A172 (cell line): ENCODE data around the gene PEX14. TPM values are rescaled to one million over a fixed set of nuclear protein-coding genes. Genes with fewer than 3 reads are reported as not detected.

Experiments used
- DNase-seq: peaks from one replicate; pipeline ENCODE4 v3.0.0-alpha.2; 2015; ENCODE audit warnings: low spot score
- total RNA-seq: library from RNA; depleted of rRNA; stranded (reverse); fragments of >200 nt; shearing (Covaris generic); gene quantifications from 2 replicates; pipeline ENCODE4 v1.2.3, GENCODE V29; 2014

PEX14 gene
- total RNA-seq, 1 experiment from 2014 or later = 5.9 TPM

DNA sequence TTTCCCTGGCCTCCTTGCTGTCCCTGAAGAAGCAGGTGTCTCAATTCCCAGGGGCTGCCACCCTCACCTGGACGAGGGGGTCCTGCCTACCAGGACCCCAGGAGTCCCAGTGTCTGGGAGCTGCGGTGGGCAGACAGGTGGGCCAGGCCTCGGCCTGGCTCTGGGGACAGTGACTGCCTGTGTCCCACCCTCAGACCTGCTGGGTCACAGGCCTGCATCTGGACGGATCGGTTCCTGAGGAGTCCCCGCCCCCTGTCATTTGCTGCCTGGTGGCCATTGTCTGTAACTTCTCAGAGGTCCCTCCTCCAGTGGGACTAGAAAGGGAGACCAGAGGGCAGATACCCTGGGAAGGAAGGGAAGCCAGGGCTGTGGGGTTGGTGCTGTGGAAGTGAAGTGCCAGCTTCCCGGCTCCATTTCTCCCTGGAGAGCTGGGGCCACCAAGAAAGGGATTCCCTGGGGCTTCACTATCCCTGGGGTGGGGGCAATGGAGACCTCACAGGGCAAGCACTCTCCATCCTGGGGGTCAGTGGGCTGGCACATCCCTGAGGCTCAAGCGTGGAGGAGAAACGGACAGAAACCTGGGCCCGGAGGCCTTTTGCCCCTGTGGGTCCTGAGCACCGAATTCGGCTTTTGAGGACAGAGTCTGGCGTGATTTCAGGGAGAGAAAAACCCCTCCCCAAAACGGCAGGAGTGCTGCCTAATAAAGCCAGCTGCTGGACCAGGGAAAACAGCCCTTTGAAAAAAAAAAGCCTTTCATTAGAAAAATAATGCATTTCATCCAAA is 157.3 kb downstream of the PEX14 start:
- no peak for DNase-seq

DNA sequence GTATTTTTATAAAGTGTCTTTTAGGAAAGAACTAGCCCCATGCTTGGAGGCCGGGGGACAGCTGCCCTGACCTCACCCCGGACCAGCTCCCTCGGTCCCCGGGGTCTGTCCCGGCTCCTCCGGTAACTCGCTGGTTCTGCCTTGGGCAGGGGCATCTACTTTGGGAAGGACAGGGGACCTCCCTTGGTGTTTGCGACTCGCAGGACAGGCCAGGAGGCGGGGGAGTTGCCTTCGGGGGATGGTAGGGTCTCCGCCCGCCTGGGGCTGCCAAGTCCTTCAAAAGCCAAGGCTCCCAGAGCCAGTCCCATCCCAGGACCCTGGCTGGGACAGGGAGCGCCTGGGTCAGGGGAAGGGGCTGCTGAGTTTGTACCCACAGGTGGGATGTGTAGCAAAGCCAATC is 157.9 kb downstream of the PEX14 start:
- no peak for DNase-seq

DNA sequence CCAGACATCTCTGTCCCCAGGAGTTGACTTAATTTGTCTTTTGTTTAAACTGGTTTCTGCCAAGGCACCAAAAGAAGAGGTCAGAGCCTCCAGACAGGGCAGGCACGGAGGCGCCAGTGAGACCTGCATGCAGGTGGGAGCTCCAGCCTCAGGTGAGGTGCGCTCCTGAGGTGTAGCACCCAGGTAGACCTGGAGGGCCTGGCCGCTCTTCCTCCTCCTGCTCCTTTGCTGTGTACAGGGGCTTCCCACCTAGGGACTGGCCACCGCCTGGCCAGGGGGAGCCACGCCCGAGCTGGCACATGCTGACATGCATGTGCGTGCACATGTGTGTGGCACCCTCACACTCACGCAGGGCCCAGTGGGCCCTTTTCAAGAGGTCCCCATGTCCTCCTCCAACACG is 158.7 kb downstream of the PEX14 start:
- DNase-seq = no peak

DNA sequence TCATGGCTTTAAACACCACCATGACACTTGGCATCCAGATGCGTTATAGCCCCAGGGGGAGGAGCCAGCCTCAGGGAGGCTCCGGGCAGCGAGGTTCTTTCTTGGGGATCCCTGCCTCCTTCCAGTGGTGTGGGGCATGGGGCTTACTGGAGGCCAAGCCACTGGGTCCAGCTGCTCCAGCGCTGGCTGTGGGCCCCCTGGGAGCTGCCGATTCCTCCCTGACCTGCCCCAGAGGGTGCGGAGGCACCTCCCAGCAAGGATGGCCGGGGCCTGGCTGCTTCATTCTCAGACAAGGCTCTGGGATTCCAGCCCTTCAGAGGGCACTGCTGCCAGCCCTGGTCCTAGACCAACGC is 159.3 kb downstream of the PEX14 start:
- DNase-seq = no peak

DNA sequence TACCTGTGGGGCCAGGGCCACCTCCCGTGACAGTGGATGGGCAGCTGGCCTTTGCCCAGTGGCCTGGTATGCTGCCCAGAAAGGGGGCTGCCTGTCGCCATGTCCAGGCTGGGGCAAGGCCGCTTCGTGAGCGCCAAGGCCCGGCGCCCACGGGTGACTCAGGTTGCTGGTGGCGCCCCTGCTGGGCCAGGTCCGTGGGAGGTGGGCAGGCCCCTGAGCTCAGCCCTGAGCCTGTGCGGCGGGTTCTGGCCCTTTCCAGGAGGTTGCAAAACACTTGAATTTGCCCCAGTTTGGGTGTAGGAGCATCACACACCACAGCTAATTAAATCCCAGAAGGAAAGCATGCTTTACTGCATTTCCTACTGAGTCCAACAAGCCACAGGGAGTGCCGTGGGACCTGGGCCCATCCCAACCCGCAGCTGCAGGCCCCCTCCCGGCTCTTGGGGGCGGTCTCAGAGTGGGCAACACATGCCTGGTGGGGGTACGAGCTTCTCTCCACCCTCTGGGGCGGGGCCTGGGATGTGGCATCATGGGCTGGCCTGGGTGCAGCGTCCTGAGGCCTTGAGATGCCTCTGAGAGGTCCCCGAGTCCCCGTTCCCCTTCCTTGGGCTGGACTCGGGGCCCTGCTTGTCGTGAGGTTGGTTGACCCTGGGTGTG is 159.8 kb downstream of the PEX14 start:
- peak; percentile 8 for DNase-seq

DNA sequence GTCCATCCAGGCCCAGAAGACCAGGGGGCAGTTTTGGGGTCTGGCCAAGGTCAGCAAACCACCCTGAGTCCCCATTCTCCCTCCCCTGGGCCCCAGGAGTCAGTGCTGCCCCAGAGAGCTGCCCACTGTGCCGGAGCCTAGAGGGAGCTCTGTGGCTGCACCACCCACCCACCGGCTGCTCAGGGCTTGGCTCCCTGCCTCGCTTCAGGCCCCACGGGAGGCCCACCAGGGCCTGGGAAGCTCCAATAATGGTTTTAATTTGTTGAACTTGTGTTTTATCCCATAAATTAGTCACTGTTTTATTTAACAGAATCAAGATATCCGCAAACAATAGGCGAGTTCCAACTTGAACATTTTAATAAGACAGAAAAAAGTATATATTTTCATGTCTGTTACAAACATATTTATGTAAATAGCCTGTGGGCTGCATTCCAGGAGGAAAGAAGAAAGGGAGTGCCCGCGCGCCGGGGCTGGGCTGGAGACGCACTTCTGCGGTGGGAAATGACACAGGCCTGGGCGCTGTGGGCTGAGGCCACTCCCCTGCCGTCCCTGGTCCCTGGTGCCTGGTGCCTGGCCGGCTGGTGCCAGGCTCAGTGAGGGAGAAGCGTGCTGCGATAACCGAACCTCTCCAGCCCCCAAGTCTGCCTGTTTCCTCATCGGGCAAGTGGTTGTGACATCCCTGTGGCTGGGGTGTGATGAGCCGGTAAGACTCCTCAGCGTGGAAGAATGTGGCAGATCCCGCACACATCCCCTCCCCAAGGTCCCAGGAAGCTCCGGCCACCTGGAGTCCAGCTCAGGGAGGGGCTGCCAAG is 160.5 kb downstream of the PEX14 start:
- peak; percentile 8 for DNase-seq

DNA sequence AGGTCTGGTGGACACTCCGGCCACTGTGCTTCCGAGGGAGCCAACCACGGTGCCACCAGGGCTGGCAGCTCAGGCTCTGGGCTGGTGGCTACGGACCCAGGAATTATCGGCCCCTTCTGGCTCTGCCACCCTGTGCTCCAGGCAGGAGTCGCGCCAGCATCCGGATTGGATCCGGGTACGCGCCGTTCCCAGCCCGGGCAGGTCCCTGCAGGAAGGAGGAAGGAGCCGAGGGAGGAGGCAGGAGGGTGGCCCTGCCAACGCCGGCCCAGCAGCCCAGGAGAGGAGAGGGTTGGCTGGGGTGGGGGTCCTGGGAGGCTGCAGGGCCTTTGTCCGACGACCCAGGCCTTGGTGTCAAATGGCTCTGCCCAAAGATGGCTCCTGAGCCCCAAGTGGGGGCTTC is 161.2 kb downstream of the PEX14 start:
- no peak for DNase-seq

DNA sequence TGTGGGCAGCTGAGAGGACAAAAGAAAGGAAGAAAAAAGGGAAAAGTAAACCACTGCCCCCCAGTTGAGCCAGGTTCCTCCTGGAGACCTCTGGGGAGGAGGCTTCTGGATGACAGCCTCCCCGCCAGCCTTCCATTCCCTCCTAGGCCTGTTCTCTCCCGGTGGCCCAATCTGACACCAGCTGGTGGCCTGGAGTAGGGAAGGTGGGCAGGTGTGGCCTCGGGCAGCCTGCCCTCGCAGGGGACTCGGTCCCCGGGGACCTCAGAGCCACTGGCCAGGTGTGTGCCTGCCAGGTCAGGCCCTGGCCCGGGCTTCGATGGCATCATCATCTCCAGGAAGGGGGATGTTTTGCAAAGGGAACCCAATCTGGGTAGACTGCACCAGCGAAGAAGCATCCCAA is 162.7 kb downstream of the PEX14 start:
- DNase-seq = no peak

DNA sequence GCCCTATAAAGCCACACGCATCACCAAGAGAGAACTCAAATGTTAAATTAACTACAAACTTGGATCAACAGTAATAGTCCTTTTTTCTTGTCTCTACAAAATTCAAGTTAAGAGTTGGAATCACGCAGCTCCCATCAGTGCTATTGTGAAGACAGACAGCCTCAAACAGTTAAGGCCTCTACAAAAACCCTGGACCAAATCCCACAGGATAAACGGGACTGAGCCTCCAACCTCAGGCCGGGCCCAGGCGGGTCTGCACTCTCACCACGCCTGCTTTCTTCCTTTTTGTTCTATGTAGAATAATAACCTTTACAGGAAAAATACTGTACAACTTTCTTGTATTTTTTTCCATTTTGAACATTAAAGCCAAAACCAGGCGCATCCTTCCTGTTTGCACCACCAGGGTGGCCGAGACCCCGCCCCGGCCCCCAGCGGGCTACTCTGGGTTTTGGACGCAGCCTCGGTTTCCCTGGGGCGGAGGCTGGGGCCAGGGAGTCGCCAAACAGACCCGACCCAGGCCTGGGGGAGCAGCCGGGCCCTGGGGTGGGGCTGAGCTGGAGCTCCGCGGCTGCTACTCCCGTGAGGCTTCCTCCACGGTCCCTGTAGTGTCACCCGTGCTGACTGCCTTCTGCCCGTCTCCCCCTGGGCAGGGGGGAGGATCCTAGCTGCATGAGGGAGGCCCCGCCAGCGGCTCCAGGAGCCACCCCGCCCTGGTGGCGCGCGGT is 163.2 kb downstream of the PEX14 start:
- no peak for DNase-seq

DNA sequence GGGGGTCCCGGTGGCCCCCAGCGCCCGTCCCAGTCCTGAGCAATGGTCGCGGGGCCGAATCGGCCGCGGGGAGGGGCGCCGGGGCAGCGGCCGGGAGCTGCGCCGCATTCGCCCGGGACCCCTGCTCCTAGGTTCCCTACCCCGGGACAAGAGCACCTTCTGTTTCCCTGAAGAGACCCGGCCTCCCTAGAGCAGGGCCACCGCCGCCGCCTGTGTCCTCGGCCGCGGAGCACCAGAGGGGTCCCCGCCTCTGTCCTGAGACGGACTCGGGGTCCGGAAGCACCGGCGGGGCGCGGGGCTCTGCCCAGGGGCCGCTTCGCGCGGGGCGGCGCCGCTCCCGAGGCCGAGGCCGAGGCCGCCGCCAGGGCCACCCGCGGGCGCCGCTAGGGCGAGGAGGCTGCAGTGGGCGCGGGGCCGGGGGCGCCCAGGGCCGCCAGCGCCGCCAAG is 163.8 kb downstream of the PEX14 start:
- no peak for DNase-seq

DNA sequence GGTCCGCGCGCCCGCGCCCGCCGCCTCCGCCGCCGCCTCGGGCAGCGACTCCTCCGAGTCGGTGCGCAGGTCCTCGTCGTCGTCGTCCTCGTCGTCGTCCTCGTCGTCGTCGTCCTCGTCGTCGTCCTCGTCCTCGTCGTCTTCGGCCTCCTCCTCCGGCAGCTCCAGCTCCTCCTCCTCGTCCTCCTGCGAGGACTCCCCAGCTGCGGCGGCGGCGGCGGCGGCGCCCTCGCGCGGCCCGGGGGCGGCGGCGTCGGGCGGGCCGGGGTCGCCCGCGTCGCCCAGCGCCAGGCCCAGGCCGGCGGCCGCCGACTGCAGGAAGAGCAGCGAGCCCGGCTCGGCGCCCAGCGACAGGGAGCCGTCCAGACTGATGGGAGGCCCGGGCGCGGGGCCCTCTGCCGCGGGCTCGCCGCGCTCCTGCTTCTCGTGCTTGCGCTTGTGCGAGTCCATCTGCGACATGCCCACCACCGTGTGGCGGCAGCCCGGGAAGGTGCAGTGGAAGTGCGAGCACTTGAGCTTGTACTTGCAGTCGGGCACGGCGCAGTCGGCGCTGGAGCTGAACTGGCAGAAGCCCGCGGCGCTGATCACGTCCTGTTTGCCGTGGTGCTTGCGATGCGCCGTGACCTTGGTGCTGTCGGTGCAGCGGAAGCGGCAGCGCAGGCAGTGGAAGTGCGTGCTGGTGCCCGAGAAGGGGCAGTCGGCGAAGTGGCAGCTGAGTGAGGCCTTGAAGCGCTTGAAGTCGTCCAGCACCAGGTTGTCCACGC is 164.4 kb downstream of the PEX14 start:
- DNase-seq = no peak

DNA sequence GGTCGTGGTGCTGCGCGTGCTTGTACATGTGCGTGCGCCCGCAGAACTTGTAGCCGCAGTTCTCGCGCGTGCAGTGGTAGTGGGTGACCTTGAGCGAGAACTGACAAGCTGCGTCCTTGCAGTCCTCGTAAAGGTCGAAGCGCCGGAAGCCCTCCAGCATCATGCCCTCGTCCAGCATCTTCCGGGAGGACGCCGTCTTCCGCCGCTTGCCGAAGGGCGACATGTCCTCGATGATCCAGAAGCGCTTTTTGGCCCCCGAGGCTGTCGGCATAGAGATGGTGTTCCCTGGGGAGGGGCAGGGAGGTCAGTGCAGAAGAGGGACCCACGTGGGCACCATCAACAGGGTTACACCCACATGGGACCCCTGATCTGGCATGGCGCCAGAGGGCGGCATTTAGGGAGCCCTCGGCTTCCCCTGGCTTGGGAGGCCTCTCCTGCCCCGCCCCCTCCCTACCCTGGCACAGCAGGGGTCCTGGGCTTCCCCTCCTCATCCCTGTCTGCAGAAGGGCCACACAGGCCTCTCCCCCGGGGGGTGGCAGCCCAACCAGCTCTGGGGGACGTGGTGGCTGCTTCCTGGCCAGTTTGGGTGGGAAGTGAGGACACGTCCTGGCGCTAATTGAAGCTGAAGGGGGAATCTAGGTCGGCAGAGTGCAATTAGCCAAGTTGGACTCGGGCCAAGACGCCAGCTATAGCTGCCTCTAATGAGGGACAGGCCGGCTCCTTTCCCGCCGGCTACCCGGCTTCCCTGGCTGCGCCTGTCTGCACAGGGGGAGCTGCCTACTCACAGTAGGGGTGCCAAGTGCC is 165.2 kb downstream of the PEX14 start:
- no peak for DNase-seq

DNA sequence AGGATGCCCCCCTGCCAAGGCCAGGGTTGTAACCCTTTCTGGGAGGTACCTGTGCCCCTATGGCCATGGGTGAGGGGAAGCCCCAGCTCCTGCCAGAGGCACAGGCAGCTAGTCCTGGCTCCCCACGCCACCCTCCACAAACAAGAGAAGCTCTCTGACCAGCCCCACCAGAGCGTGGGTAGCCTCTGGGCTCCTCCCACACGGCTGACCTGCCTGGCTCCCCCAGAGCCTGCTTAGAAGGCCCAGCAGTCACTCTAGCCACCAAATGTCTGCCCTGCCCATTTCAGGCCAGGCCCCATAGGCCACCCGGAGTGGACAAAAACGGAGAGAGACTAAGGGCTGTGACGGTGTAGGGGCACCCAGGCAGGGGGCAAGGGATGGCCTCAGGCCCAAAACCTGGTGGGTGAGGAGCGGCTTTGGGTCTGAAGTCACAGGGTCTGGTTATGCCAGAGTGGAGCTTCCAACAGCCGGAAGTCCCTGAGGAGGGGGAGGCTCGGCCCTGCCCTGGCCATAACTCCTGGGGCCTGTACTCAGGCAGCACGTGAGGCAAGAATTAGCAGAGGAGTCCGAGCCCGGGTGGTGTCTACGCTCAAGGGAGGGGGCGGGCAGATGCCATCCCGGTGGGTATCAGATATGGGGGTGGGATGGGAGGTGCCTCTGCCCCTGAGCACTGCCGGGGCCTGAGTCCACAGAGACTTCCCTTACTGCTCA is 166.2 kb downstream of the PEX14 start:
- DNase-seq = no peak

DNA sequence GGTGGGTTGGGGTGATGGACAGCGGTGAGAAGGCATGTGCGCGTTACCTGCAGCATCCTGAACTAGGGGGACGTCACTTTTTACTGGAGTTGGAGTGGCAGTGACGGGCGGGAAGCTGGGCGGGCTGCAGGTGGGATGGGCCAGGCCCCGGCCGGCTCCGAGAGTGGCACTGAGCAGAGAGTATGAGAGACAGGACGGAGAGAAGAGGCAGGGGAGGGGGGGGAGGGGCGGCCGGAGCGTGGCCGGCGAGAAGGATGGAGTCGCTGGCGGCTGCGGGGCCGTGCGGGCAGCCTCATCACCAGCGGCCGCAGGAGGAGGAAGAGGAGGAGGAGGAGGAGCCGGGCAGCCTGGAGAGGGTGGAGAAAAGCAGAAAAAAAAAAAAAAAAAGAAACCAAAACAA is 167.2 kb downstream of the PEX14 start:
- no peak for DNase-seq

DNA sequence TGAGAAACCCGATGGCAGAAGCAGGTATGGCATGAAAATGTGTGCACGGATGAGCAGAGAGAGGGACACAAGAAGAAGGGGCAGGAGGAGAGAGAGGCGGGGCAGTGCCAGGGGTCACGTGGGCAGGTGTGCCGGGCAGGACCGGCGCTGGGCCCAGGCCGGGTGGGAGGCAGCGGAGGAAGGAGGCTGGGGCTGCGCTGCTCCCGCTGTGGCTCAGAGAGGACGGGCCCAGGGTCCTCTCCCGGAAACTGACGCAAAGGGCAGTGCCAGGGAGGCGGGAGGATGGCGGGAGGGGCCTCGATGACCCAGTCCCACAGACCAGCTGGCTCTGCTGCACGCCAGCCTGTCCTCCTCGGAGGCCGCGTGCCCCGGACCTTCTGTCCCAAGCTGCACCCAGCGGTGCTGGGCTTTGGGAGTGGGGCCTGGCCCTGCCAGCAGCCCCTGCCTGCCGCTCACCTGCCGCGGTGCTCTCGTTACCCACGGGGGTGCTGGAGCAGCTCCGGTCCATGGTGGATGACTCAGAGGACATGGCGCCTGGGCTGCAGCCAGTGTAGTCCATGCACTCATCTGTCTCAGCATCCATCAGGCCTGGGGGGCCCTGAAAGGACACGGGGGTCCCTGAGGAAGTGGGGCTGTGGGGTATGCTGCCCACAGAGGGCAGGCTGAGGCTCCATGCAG is 167.8 kb downstream of the PEX14 start:
- DNase-seq = no peak

DNA sequence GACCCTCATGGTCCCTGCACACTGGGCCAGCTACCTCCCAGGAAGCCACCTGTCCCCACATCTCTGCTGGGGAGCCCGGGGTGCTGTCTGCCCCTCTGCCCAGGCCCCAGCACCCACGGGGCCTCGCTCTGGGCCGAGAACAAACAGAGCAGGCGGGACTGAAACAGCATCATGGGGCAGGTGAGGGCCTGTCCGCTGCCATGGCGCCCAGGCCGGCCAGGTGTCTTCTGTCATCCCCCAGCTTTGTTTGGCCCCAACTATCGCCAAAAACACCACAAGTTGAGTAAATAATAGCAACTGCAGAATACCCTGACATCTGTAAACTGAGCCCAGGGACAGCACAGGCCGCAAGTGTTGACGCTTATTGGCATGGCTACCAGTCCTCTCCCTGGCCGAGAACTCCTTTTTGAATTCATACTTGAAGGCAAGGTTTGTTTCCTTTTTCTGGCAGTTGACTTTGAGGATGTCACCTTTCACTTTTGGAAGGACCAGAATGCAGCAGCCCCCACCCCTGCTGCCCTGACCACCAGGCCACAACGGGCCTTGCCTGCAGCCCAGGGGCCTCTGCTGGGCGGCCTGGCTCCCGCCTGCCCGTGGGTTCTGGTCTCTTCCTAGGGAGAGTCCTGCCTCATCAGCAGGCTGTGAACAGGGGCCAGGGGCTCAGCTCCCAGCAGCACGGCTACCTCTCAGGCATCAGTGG is 169.0 kb downstream of the PEX14 start:
- no peak for DNase-seq

DNA sequence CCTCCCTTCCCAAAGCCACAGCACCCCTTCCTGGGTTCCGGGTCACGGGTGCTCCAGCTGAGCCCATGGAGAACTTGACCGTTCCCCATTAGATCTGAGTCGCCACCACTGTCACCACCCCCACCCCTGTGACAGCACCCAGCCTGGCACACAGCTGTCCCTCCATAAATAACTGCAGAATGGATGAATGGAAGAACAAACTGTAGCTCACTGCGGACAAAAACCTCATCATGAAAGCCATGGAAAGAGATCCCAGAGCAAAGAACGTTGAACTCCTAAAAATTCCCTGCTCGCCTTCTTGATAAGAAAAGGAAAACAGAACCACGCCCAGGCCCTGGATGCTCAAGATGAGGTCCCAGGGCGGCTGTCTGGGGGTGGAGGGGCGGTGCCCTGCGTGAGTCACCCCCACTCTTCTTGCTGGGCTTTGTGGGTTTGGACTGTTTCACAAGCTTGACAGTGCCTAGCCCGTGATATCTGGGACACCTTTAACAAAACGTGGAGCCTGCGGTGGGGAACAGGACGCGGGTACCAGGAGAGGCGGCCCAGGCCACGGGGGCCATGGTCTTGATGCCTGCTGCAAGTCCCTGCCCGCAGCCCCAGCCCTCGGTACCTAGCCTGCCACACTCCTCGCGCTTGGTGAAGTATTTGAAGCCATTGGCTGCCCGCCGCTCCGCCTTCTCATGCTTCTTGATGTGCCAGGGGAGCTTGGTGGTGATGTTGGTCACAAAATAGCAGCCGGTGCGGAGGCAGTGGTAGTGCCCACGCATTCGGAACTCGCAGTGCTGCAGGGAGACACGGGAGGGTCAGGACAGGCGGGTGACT is 169.8 kb downstream of the PEX14 start:
- DNase-seq = peak; percentile 64
